GM12801 (cell line): ENCODE results near the gene RUNDC1.

Experiments
- CTCF ChIP-seq: IDR thresholded peaks from one replicate; pipeline ENCODE4 v1.5.1; 2011; ENCODE audit warnings: control low read depth; ENCODE audit not compliant: insufficient read length; ENCODE audit errors: extremely low read depth

Gene RUNDC1

DNA sequence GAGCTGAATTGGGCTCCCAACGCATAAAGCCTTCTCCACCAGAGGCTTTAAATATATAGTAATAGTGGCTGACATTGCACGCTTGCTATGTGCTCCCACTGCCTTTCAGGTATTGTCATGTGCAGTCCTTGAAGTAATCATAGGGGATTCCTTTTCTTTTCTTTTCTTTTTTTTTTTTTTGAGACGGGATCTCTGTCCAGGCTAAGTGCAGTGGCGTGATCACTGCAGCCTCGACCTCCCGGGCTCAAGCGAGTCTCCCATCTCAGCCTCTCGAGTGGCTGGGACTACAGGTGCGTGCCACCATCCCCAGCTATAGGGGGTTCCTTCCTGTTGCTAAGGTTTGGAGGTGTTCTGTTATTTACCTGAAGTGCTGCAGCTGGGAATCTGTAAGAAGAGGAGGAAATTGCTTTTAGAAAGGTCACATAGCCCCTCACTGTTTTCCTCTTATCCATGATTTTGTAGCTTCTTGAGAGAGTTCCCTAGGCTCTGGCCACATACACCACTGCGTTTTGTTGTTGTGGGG is 18.7 kb downstream of the RUNDC1 start:
- no peak for TF ChIP-seq CTCF

- TF ChIP-seq CTCF, result no peak
These were observed 23.3 kb downstream of the RUNDC1 start for GRCh38 chr17:43003542-43004172.

DNA sequence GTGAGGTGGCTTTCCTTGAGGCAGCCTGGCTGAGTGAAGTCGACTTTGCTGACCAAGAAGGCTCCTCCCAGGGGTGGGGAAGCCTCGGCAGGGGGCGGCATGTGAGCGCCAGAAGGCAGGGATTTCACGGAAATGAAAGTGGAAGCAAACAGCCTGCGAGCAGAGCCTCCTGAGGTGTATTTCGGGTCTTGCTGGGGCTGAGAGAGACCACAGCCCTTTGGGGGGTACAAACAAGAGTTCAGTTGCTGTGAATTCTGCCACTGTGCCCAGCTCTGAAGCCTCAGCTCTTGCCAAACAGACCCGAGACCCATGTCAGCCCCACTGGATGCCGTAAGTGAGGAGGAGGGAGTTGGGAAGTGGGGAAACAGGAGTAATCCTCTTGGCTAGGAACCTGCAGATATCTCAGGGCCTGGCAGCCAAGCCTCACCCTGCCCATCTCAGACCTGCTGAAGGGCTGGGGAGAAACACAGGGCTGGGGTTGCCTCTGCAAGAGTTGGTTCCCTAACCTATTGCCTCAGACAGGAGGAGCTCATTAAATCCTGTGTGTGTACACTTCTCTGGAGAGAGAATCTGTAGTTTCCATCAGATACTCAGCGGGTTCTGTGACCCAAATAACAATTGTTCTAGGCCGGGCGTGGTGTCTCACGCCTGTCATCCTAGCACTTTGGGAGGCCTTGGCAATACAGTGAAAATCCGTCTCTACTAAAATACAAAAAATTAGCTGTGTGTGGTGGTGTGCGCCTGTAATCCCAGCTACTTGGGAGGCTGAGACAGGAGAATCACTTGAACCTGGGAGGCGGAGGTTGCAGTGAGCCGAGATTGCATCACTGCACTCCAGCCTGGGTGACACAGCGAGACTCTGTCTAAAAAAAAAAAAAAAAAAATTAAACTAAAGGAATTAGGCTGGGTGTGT is 26.5 kb downstream of the RUNDC1 start, which contains the start of gene IFI35:
TSS of gene IFI35 (plus strand) at position 146 of the 913 bp plus-strand sequence. CDS start at position 310, 164 bp downstream.
- no peak for TF ChIP-seq CTCF

- TF ChIP-seq CTCF, result no peak
These were observed 30.4 kb downstream of the RUNDC1 start for GRCh38 chr17:43010667-43011308.

DNA sequence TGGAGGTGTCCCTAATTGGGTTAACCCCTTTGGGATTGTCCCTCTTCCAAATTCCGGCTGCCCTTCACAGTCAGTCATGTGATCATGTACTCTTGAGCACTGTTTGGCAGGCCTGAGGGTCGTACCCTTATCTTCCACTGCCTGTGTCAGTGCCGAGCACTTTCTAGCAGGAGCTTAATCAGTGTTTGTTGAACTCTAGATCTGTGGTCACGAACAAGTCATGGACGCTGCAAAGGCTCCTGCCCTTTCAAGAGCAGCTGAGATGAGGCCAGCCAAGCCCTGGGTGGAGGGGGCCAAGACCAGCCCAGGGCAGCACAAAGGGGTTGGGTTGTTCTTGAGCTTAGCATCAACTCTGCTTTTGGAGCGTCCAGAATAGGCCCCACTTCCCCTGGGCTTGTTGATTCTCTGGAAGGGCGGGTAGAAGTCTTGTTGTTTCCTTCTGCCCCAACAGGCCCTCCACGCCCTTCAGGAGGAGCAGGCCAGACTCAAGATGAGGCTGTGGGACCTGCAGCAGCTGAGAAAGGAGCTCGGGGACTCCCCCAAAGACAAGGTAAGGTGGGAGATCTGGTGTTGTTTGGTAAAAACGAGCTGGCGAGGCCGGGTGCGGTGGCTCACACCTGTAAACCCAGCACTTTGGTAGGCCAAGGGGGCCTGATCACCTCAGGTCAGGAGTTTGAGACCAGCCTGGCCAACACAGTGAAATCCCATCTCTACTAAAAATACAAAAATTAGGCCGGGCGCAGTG is 31.5 kb downstream of the RUNDC1 start:
- TF ChIP-seq CTCF, result no peak

GRCh38 chr17:43013296-43013695 is 32.9 kb downstream of the RUNDC1 start:
- TF ChIP-seq CTCF, result no peak
